ENCODE data around the gene EIF4A3. TPM values are rescaled to one million over a fixed set of nuclear protein-coding genes. Genes with fewer than 3 reads are reported as not detected.

EIF4A3 gene
- total RNA-seq, 3 donors from 2014 or later (not counting 1 experiment from before 2014, with no cell fraction given) = 86.2 to 88.6 (median 88.0) TPM

DNA sequence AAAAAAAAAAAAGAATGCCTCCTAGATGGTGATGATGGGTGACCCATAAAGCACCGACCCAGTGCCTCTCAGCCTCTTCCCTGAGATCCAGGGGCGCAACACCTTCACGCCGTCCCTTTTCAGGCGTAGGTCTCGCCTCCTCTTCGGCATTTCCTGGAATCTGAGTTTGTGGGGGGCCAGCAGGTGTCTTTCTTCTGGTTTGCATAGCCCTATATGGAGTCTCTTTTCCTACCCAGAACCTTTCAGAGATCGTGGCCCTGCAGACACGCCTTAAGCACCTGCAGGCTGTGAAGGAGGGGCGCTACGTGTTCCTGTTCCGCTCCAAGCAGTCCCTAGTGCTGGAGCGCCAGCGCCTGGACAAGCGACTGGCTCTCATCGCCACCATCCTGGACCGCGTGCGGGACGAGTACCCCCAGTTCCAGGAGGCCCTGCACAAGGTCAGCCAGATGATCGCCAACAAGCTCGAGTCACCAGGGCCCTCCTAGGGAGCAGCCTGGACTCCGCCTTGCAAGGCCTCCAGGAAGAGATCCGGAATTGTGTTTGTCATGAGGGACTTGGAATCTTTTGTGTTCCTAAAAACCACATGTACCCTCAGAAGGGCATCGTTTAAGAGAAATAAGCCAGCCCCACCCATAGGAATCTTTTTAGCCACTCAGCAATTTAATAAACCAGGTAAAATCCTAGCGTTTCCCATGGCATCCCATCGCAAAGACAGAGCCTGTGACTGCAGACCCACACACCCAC, 47.5 kb downstream of the EIF4A3 start:
- Histone ChIP-seq H3K9me3 (ENCODE audit: control insufficient read depth, insufficient read depth, low read length) (no peaks in the 10 kb centered on the region), H3K27ac (ENCODE audit: low read length) (no peak overlapping the region), H3K36me3 (ENCODE audit: control insufficient read depth, insufficient read depth, low read length) (no peaks in the 10 kb centered on the region), H3K4me3 (ENCODE audit: low read length) (no peak overlapping the region), H3K4me1 (ENCODE audit: control insufficient read depth, insufficient read depth, low read length) (peaks cover 20% of the 10 kb centered on the region), H3K27me3 (ENCODE audit: control insufficient read depth, insufficient read depth, low read length) (no peaks in the 10 kb centered on the region)
- intact Hi-C loops (cut with micrococcal nuclease) = loop anchor here (10.0 kb wide), 1 partner anchor 155 kb away; no protein-coding TSS in a partner anchor
- H3K36me3 Mint-ChIP-seq = no peaks in the 10 kb centered on the region
- peaks cover 15 to 19% of the 10 kb centered on the region in 2 donors for H3K4me1 Mint-ChIP-seq
- no peak overlapping the region for H3K27ac Mint-ChIP-seq
- ATAC-seq (no peak), DNase-seq (no peak)
- peaks cover 0 to 3% of the 10 kb centered on the region in 2 donors for H3K27me3 Mint-ChIP-seq (ENCODE audit: low read depth in 2 of 2)
- H3K4me3 Mint-ChIP-seq = peak overlapping the region; percentile 35
- WGBS (ENCODE audit: insufficient coverage) = 92% methylated on average over 27 of the region's 27 CpGs
- H3K9me3 Mint-ChIP-seq = no peaks in the 10 kb centered on the region
- TF ChIP-seq, protein P1, sequence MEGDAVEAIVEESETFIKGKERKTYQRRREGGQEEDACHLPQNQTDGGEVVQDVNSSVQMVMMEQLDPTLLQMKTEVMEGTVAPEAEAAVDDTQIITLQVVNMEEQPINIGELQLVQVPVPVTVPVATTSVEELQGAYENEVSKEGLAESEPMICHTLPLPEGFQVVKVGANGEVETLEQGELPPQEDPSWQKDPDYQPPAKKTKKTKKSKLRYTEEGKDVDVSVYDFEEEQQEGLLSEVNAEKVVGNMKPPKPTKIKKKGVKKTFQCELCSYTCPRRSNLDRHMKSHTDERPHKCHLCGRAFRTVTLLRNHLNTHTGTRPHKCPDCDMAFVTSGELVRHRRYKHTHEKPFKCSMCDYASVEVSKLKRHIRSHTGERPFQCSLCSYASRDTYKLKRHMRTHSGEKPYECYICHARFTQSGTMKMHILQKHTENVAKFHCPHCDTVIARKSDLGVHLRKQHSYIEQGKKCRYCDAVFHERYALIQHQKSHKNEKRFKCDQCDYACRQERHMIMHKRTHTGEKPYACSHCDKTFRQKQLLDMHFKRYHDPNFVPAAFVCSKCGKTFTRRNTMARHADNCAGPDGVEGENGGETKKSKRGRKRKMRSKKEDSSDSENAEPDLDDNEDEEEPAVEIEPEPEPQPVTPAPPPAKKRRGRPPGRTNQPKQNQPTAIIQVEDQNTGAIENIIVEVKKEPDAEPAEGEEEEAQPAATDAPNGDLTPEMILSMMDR (IDR thresholded peaks at IDR 0.05) = no peak

DNA sequence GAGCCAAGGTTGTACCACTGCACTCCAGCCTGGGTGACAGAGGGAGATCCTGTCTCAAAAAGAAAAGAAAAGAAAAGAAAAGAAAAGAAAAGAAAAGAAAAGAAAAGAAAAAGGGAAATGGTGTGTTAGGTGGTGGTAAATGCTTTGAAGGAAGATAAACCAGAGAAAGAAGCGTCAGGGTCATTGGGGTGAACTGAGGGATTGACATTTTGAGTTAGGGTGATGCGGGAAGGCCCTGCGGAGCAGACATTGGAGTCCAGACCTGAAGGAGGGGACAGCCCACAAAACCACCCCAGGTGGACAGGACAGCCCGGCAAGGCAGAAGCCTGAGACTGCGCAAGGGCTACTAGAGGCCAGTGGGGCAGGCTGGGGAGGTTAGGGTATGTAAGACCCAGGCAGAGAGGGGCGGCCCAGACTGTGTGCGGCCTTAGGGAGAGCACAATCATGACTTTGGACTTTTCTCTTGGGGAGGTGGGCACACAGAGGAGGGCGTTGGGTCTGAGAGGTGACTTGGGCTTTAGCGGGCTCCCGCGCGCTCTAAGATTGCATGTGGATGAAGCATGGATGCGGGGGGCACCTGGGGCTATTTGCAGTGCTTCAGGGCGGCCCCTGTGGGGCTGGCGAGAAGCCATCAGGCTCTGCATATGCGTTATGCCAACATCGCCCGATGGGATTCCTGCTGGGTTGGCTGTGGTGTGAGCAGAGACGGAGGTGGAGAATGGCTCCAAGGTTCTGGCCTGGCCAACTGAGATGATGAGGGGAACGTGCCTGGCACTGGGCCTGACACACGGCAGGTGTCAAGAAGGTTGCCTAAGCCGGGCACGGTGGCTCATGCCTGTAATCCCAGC, 48.9 kb downstream of the EIF4A3 start:
- ATAC-seq = no peak
- no peak for DNase-seq
- Histone ChIP-seq H3K4me3 (ENCODE audit: low read length) (no peak overlapping the region), H3K9me3 (ENCODE audit: control insufficient read depth, insufficient read depth, low read length) (no peaks in the 10 kb centered on the region), H3K4me1 (ENCODE audit: control insufficient read depth, insufficient read depth, low read length) (peaks cover 20% of the 10 kb centered on the region), H3K36me3 (ENCODE audit: control insufficient read depth, insufficient read depth, low read length) (no peaks in the 10 kb centered on the region), H3K27me3 (ENCODE audit: control insufficient read depth, insufficient read depth, low read length) (no peaks in the 10 kb centered on the region), H3K27ac (ENCODE audit: low read length) (no peak overlapping the region)
- Mint-ChIP-seq H3K9me3 (no peaks in the 10 kb centered on the region), H3K27ac (no peak overlapping the region), H3K36me3 (no peaks in the 10 kb centered on the region), H3K4me1 (peaks cover 9 to 14% of the 10 kb centered on the region in 2 donors), H3K27me3 (ENCODE audit: low read depth in 2 of 2) (peaks cover 0 to 3% of the 10 kb centered on the region in 2 donors), H3K4me3 (peak overlapping the region; percentile 45)
- intact Hi-C loops (cut with micrococcal nuclease) = loop anchor here (10.0 kb wide), 1 partner anchor 157 kb away; no protein-coding TSS in a partner anchor
- TF ChIP-seq, protein P1 (IDR thresholded peaks at IDR 0.05) = no peak
- 90% methylated on average over 23 of the region's 23 CpGs for WGBS (ENCODE audit: insufficient coverage)

DNA sequence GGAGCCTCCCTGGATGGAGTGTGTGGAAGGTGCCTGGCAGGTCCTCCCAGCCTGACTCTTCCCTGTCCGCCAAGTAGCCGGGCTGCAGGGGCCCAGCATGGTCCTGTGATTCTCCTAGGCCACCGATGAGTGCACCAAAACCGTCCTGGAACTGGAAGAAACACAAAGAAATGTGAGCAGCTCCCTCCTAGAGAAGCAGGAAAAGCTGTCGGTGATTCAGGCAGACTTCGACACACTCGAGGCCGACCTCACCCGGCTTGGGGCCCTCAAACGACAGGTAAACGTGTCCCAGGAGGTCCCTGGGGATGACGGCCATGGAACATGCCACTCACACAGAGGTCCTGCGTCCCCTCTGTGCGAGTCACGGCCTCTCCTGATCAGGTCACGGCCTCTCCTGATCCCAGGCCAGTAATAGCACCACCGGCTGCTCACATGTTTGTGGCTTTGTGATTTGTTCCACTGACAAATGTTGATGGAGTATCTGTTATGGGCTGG, 49.8 kb downstream of the EIF4A3 start:
- TF ChIP-seq, protein P1 (IDR thresholded peaks at IDR 0.05) = no peak
- no peak for DNase-seq
- WGBS (ENCODE audit: insufficient coverage) = 90% methylated on average over 17 of the region's 17 CpGs
- Histone ChIP-seq H3K4me3 (ENCODE audit: low read length) (no peak overlapping the region), H3K27me3 (ENCODE audit: control insufficient read depth, insufficient read depth, low read length) (no peaks in the 10 kb centered on the region), H3K36me3 (ENCODE audit: control insufficient read depth, insufficient read depth, low read length) (no peaks in the 10 kb centered on the region), H3K4me1 (ENCODE audit: control insufficient read depth, insufficient read depth, low read length) (peaks cover 17% of the 10 kb centered on the region), H3K9me3 (ENCODE audit: control insufficient read depth, insufficient read depth, low read length) (no peaks in the 10 kb centered on the region), H3K27ac (ENCODE audit: low read length) (no peak overlapping the region)
- Mint-ChIP-seq H3K36me3 (no peaks in the 10 kb centered on the region), H3K4me3 (no peak overlapping the region), H3K27ac (no peak overlapping the region), H3K9me3 (no peaks in the 10 kb centered on the region), H3K4me1 (peaks cover 8 to 9% of the 10 kb centered on the region in 2 donors), H3K27me3 (ENCODE audit: low read depth in 2 of 2) (peaks cover 0 to 3% of the 10 kb centered on the region in 2 donors)
- no peak for ATAC-seq
- intact Hi-C loops (cut with micrococcal nuclease) = loop anchor here (10.0 kb wide), 1 partner anchor 158 kb away; no protein-coding TSS in a partner anchor
